Activated CD4-positive, alpha-beta T cell treated with anti-CD3 and anti-CD28 coated beads for 1 hour (primary cell): ENCODE data around the gene SIGLECL1.

Experiments used
- DNase-seq: peaks from one replicate; pipeline ENCODE4 v3.0.0-alpha.2; 2020

SIGLECL1 gene

GRCh38 chr19:51253088-51253806 is 2.4 kb downstream of the SIGLECL1 start:
- no peak for DNase-seq

DNA sequence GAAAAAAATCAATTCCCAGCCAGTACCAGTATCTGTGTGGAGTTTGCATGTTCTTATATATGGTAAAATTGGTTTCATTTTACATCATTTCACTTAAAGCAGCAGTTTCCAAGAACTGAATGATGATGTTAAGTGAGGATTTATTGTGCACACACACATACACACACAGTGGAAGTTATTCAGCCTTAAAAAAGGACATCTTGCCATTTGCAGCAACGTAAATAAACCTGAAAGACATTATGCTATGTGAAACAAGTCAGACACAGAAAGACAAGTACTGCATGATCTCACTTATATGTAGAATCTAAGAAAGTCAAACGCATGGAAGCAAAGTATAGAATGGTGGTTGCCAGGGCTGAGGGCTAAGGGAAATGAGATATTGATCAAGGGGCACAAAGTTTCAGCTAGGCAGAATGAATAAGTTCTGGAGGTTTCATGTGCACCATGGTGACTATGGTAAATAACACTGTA is 5.3 kb downstream of the SIGLECL1 start:
- no peak for DNase-seq

DNA sequence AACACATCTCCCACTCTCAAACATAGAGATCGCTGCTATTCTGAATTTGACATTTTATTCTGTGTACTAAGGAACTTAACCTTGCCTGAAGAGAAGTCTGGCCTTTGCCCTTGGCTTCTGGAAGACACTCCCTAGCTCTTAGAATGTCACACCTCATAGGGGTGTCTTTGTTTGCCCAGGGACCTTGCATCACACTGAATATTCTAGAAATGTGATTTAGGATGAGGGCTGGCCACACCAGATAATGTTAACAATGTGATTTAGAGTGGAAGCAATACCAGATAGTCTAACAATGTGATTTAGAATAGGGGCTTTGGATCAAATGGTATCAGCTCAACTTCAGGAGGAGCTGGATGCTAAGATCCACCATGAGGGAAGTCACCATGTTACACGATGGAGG is 6.6 kb downstream of the SIGLECL1 start:
- DNase-seq = no peak

DNA sequence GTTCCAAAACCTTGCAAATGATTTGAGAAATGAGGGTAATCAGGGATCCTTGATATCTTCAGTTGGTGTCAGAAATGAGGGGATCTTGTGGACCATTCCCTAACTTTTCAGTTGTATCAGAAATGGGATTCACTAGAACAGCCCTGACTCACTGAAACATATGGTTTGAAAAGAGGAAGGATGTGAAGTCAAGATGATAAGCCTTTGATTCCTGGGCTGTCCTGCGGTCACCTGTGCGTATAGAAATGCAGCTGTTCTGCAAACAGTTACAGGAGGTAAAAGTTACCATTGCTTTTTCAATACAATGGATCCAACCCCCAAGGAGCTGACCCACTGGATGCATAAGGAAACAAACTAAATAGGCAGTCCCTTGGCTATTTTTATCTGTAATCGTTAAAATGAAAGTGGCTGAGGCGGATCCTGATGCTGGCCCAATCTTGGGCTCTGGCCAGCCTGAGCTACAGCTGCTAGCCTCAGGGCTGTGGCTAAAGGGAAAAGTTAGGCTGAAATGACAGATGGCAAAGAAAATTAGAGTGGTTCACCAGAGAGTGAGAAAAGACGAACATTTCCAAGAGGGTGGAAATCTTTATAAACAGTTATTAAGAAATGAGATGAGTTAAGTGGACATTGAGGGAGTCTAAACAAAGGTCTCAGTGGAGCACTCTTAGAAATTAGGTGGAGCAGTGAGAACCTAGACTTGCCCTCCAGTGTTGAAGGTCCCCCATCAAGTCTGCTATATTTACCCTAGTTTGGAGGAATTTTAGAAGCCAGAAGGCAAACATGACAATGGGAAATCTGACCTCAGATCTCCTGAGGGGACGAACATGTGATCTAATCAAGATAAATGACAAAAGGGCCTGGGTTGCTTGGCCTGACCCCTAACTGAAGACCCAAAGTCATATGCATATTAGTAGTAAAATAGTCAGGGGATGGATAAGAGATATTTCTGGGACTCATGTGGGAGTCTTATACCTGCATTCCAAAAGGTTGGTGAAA is 7.6 kb downstream of the SIGLECL1 start:
- no peak for DNase-seq

DNA sequence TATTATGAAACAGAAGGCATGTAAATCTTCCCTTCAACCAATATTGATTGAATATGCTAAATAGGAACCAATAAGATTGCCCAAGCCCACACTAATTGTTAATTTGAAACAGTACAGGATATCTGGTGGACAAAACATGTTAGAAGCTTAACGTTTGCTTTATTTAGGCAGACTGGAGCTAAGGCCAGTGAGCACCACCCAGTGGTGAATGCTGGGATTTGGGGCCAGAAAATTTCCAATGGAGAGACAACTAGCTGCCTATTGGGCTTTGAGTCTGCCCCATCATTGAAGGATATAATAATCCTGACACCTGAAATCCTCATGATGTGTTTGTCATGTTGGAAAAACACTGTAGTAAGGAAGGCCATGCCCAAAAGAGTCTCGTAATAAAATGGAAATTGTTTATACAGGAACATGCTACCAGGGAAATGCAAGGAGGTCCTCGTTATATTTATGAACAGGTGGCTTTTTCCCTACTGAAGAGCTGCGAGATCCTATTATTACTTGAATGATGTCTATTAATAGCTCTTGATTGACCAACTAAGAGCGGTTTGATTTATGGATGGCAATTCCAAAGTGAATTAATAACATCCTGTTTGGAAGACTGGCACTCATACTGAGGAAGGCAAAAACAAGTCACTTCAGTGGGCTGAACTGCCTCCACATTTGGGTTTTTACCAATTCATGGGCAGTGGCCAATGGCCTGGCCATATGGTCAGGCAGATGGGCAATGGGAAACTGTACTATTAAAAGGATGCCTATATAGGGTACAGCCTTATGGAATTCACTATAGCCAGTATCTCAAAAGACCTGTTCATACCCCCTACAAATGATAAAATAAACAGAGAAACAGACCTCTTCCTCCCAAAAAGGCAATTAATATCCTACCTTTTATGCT is 8.7 kb downstream of the SIGLECL1 start:
- DNase-seq = no peak

DNA sequence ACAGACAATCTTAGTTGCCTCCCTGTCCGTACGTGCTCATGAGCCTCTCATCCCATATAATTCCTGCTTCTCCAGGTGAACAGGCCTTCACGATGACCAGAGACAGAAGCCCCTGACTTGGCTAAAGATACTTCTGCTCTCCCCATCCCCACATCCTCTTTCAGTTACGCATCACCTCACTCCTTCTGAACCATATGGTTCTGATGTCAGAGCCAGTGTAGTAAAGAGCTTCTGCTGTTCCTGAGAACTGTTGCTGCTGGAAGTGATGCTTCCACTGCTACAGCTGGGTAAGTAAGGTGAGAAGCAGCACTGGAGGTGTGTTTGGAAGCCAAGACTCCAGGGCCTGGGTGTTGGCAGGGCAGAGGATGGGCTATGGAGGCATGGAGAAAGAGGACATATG is 12.9 kb downstream of the SIGLECL1 start:
- no peak for DNase-seq

DNA sequence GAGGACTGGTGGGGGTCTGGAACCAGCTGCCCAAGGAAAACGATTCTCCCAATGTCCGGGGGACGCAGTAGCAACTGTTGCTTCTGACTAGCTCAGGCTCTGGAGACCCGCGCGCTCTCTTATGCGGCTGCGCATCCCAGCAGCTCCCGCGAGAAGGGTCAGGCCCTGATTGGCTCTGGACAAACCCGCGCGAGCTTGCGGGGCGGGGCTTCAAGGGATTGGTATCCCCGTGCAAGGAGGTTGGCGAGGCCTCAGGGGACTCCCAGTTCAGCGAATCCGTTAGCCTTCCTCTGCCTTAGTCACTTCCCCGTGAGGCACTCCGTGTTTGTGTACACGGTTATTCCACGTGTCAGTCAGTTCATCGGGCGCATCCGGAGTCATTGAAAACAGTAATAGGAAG is 20.2 kb downstream of the SIGLECL1 start:
- DNase-seq = no peak

- DNase-seq = no peak
These were observed 21.4 kb downstream of the SIGLECL1 start for GRCh38 chr19:51272183-51272810.

DNA sequence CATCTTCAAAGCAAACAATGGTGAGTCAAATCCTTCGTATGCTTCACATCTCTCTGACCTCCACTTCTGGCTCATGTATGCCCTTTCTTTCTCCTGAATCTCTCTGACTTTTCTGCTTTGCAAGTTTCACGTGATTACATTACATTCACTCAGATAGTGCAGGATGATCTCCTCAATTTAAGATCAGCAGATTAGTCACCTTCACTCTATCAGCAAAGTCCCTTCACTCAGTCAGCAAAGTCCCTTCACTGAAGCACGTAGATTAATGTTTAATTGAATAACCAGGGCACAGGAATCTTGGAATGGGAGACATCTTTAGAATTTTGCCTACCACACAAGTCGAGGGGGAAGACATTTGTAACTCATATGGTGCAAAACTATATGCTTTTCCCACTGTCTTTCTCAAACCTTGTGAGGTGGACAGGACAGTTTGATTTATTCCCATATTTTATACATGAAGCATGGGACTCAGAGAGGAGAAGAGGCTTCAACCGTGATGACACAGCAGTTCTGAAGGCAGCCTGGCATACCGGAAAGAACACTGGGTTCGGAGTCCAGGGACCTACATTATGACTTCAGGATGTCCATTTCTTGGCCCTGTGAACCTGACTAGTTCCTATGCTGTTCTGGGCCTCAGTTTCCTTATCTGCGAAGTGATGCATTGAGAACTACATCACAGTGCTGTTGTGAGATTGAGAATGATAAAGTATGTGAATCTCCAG is 23.3 kb downstream of the SIGLECL1 start:
- no peak for DNase-seq

DNA sequence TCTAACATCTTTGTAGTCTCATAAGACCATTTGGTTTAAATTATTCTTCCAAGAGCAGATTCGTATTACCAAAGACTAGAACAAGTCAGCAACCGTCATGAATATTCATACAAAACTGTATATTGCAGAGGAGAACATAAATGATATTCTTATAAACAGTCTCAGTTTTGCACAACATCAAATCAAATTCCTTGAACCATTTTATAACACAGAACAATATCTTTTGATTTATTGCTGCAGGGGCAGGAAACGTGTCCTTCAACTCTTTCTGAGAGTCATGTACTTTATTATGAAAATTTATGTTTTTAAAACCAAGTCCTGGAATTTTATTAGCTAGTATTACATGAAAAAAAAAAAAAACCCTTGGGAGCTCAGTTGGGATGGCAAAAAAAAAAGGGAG is 26.2 kb downstream of the SIGLECL1 start:
- DNase-seq = no peak

- no peak for DNase-seq
These were observed 31.5 kb downstream of the SIGLECL1 start for GRCh38 chr19:51282335-51282734.

GRCh38 chr19:51285682-51286081 is 34.8 kb downstream of the SIGLECL1 start:
- no peak for DNase-seq

- DNase-seq = no peak
These were observed 38.8 kb downstream of the SIGLECL1 start for GRCh38 chr19:51289635-51290034.

GRCh38 chr19:51292971-51293370 is 42.1 kb downstream of the SIGLECL1 start:
- no peak for DNase-seq

DNA sequence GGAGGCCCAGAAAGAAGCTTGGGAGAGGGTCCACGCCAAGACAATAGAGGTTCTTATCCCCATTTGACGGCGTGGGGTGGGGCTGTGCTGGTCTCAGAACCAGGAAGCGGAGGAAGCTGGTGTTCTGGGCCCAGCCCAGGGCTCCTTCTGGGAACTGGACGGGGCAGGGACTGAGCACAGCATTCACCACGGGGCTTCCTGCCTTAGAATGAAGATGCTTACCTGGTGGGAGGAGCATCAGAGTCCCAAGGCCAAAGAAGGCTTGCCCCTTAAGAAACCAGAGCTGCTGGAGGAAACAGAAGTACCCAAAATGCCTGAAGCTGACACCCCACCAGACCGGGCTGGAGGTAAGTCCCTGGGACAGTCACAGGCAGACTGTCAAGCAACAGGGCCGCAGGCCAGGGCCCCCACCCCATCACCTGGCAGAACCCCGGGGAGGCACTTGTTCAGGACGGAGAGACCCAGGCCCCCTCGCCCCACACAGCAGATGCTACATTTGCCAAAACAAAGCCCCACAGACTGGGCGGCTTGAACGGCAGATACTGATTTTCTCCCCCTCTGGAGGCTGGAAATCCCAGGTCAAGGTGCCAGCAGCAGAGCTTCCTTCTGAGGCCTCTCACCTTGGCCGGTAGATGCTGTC is 42.8 kb downstream of the SIGLECL1 start:
- no peak for DNase-seq

- DNase-seq = no peak
These were observed 43.5 kb downstream of the SIGLECL1 start for GRCh38 chr19:51294211-51294976.

GRCh38 chr19:51294977-51295375 is 44.1 kb downstream of the SIGLECL1 start:
- DNase-seq = no peak

GRCh38 chr19:51295382-51296126 is 44.7 kb downstream of the SIGLECL1 start:
- DNase-seq = no peak

GRCh38 chr19:51296336-51297093 is 45.6 kb downstream of the SIGLECL1 start:
- no peak for DNase-seq
